ENCODE results near the gene TCTA.

The TCTA gene

DNA sequence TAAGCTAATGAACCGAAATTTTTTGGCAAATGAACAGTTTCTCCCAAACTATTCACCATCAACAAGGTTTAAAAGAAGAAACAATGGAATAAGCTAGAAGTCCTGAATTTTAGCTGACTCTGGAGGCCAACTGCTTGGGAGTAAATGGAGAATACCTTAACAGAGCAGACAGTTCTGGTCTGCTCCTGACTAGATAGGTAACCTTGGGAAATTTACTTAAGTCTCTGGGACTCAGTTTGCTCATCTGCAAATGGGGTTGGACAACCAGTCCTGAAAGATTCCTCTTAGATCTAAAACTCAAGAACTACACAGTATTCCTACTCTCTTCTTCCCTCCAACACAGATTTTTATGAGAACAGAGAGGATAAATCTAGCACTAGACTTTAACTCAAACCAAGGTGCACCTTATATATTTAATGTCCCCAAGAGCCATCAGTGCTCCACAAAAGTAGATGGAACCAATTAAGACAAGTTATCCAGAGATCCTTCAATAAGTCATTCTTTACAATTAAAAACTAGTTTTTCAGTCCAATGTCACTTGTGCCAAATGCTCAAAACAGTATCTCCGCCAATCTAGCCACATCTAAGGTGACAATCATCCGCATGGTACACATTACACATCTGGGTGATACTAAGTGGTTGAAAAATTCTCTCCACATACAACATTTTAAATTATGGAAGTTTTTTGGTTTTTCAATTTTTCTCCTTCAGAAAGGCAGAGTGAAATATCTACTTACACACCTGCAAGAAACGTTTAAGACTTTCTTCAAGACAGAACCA lies 2.0 kb upstream of the TCTA start:
- DNase-seq (ENCODE audit: low read depth in 2 of 2, low spot score in 1 of 2): no peak

DNA sequence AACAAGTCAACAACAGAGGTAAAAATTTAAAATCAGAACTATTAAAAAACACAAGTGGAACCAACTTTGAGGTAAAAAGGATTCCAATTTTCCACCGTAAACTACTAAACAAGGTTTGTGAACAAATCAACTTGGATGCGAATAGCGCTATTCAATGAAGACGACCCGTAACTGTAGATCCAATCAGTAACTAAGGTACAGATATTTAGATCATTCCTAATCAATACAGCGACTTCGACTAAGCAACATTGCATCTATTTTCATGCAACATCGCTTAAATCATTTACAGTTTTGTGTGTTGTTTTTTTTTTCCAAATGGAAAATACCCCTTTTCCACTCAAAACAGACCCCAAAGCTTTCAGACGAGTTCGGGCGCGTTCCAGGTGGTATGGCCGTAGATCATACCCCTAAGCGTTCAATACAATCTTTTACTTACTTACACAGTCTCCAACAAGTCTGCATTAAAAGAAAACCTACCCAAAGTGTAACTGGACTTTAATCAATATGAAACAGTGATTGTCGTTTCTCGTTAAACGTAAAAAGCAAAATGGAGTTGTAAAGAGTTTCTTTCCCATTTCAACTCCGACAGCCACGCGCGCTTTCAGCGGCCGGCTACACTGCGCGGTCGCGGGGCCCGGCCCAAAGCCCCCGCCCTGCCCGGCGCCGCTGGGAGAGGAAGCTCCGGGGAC lies 1.2 kb upstream of the TCTA start:
- no peak for DNase-seq (ENCODE audit: low read depth in 2 of 2, low spot score in 1 of 2)

DNA sequence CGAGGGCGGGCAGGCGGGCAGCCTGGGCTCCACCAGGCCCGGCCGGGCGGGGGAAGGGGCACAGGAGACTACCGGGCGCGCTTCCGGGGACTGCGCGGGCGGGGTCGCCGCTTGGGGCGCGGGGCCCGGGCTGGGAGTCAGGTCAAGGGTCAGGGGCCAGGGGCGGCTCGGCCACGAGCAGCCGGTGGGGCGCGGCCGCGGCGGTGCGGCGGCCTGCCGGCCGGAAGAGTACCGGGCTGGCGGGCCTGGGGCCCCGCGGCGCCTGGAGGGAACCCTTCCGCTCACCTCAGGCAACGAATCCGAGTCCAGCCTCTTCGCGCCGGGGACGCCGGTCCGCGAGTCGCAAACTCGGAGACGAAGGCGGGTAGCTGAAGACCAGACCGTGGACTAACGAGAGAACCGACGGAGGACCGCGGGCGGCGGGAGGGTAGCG lies 672 bp upstream of the TCTA start:
- DNase-seq (ENCODE audit: low read depth in 2 of 2, low spot score in 1 of 2): peak in 1 of 2 donors; percentile 22

GRCh38 chr3:49412632-49413337 lies 562 bp downstream of the TCTA start:
- DNase-seq (ENCODE audit: low read depth in 2 of 2, low spot score in 1 of 2): no peak

DNA sequence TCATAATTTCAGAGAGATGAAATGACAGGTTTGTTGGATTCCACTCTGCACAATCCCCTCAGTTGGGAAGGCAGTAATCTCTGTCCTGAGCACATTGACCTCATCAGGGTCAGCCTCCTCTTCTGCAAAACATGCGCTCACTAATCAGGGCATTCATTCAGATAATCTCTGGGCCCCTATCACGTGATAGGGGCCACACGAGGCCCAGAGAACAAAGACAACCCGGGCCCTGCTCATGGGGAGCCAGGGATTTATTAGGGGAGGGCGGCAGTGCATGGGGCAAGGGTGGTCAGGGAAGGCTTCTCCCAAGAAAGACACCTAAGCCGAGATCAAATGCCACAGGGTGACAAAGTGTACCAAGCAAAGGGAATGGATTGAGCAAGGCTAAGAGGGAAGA lies 1.1 kb downstream of the TCTA start:
- no peak for DNase-seq (ENCODE audit: low read depth in 2 of 2, low spot score in 1 of 2)

GRCh38 chr3:49414753-49415152 lies 2.5 kb downstream of the TCTA start:
- DNase-seq (ENCODE audit: low read depth in 2 of 2, low spot score in 1 of 2): no peak

GRCh38 chr3:49415931-49416601 lies 3.8 kb downstream of the TCTA start:
- DNase-seq (ENCODE audit: low read depth in 2 of 2, low spot score in 1 of 2): peak in 1 of 2 donors; percentile 43

DNA sequence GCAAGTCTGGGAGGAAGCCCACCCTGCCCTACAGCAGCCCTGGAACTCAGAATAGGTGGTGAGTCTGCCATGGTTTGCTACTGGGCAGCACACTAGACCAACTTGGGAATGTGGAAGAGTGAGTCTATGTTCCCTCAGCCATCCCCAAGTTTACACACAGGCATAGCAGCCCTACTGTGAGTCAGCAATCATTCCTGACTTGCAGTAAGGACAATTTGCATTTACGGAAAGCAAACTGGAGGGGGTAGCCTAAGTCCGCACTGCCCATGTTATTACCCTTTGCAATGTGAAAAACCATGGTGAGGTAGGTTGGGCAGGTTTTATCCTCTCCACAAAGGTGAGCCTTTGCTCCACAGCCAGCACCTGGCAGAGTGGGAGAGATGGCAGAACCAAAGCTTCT lies 4.6 kb downstream of the TCTA start:
- DNase-seq (ENCODE audit: low read depth in 2 of 2, low spot score in 1 of 2): no peak

DNA sequence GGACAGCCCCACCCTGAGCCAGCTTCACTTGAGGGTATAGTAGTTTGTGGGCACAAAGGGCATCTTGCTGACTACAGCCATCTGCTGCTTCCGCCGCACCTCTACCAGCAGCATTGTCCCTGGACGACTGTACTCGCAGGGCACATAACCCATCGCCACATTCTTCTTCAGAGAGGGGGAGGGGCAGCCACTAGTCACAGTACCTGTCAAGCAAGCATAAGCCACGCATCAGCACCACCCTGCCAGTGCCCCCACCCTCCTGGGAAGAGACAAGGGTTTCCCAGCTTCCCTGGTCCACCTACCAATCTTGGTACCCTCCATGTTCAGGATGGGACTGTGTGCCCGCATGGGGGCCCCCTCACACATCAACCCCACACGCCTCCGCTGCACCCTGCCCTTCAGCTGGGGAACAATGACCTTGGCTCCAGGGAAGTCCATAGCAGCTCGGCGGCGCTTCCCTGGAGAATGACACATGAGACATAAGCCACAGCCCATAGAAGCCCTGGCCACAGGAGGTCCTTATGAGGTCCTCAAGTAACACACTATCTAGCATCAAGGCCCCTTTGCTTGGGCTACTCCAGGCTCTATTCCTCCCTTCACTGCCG lies 5.4 kb downstream of the TCTA start:
- DNase-seq (ENCODE audit: low read depth in 2 of 2, low spot score in 1 of 2): no peak

GRCh38 chr3:49421890-49422378 lies 9.7 kb downstream of the TCTA start:
- DNase-seq (ENCODE audit: low read depth in 2 of 2, low spot score in 1 of 2): no peak

DNA sequence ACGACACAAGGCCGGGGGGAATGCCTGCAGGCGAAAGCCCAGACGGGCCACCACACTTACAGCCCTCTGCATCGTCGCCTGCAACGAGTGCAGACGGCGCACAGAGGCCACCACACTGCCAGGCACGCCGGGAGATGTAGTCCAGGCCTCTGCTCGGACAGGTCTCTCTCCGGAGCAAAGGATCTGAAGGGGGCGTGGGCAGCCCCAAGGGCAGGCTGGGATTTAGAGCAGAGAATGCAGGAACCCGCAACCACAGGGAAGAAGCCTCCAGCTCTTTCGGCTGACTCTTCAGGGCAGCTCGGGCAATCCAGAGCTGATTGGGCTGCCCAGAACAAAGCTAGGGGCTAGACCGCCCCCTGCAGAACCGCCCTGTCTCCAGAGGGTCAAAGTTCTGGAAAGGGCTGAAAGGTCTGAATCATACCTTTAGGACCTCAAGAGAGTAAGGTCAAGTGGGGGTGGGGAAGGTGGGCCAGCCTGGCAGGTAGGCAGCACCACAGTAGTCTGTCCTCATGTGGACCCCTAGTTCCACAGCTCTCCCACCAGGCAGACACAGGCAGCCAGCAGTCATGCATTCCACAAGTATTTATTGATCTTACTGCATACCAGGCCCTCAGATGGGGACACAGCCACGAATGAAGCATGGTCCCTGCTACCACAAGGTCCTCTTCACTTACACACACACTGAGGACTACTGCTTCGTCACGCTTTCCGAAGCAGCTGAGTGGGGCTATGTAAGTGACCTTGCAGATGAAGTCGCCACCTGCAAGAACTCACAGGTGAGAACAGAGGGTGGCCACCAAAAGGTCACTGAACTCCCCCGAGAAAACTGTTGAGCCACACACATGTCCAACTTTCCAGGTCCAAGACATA lies 10.4 kb downstream of the TCTA start, which contains the start of gene AMT:
TSS of gene AMT (minus strand) at position 95 of the 870 bp plus-strand sequence. CDS start at position 72, 23 bp downstream.
- no peak for DNase-seq (ENCODE audit: low read depth in 2 of 2, low spot score in 1 of 2)

DNA sequence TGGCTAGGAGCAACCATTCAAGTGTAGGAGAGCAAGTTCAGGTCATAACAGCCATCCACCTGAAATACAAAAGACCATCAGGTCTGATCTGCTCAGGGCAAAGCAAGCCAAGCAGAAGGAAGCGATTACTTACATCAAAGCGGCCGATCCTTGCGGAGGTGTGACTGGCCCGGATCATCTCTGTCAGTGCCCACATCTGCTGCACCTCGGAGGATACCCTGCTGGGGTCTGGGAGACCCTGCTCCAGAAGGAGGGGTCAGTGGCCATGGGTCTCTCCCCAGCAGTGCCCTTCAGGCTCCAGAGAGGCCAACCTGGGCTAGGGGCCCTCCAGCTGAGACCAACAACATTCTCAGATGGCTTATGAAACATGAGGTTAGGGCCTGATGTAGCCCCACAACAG lies 12.6 kb downstream of the TCTA start:
- DNase-seq (ENCODE audit: low read depth in 2 of 2, low spot score in 1 of 2): no peak

DNA sequence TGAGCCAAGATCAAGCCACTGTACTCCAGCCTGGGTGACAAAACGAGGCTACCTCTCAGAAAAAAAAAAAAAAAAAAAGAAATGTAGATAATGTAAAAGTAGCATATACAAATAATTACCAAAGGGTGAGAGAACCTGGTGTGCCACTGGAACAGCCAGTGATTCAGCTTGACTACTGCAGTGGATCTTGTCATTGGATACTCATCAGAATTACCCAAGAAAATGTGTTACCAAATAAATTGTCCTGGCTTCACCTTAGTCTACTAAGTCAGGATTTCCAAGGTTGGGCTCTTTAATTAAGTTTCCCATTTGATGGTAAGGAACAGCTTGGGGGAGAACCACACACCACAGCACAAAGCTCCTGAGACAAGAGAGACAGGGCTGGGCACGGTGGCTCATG lies 15.4 kb downstream of the TCTA start:
- DNase-seq (ENCODE audit: low read depth in 2 of 2, low spot score in 1 of 2): no peak

DNA sequence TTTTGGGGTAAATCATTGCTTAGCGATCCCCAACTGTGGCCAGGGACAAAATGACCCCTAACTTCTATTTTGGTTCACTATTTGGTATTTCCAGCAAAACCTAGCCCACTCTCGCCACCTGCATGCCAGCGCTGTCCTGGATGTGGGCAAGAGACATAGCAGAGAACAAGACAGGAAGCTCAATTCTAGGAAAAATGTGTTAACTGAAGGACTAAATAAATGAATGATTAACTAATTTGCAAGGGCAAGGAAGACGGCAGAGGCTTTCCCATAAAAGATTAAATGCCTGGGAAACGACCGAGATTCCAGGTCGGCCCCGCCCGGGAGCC lies 16.5 kb downstream of the TCTA start:
- no peak for DNase-seq (ENCODE audit: low read depth in 2 of 2, low spot score in 1 of 2)

- DNase-seq (ENCODE audit: low read depth in 2 of 2, low spot score in 1 of 2): no peak
These were observed 22.5 kb downstream of the TCTA start for GRCh38 chr3:49434731-49435130.

DNA sequence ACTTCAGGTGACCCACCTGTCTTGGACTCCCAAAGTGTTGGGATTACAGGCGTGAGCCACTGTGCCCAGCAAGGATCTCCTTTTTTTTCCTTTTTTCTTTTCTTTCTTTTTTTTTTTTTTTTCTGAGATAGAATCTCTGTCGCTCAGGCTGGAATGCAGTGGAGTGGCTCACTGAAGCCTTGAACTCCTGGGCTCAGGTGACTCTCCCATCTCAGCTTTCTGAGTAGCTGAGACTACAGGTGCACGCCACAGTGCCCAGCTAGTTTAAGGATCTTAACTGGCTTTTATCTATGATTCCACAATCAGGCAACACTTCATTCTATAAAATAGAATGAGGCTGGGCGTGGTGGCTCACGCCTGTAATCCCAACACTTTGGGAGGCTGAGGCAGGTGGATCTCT lies 33.2 kb downstream of the TCTA start:
- no peak for DNase-seq (ENCODE audit: low read depth in 2 of 2, low spot score in 1 of 2)

GRCh38 chr3:49453621-49454020 lies 41.4 kb downstream of the TCTA start:
- DNase-seq (ENCODE audit: low read depth in 2 of 2, low spot score in 1 of 2): no peak

GRCh38 chr3:49454458-49454857 lies 42.2 kb downstream of the TCTA start:
- DNase-seq (ENCODE audit: low read depth in 2 of 2, low spot score in 1 of 2): no peak

DNA sequence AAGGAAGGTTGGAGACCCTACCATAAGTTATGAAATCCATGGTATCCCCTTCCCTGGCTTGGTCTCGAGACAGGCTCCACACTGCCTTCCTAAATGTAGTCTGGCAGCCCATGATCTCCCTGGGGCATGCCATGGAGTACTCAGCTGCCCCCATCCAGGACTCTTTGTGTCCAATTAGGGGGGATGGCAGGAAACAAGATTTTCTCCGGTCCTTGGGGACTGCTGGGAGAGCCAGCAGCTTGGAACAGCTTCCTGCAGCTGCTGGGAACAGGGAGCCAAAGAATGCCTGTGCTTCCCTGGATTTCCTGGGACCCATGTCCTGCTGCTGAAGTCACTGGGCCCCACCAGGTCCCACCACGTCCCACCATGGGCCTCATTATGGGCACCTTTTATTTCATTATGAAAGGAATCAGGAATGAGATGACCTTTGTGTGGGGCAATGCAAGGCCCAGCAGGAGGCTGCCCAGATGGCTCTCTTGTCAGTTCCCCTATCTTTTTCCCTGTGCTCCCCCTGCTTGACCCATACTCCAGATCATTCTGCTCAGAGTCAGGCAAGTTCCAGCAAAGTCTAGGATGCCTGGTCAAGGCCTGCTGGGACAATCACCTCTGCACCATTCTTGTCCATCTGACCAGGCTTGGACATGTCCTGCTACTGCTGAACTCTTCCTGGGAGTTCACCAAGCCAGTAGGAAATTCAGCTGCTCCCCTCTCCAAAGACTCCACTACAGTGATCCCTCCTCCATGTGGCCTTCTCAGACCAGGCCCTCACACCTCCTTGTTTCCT lies 42.9 kb downstream of the TCTA start:
- DNase-seq (ENCODE audit: low read depth in 2 of 2, low spot score in 1 of 2): no peak
